Breast epithelium (tissue), 4 donors: ENCODE data around the gene PNPLA7. TPM values are rescaled to one million over a fixed set of nuclear protein-coding genes. Genes with fewer than 3 reads are reported as not detected.

Experiments used
- DNase-seq, 2 donors: peaks; one replicate each; pipeline ENCODE4 v3.0.0-alpha.2; 2019; ENCODE audit warnings: low spot score in 2 of 2
- H3K27ac ChIP-seq, 2 donors: fragments of 200-600 bp; sonication (generic) in 1 of 2; one replicate each; pipeline ENCODE4 v1.5.1; 2016 to 2019; ENCODE audit warnings: mild to moderate bottlenecking in 1 of 2
- H3K27me3 ChIP-seq, 2 donors: fragments of 200-600 bp; sonication (generic) in 1 of 2; one replicate each; pipeline versions ENCODE4 v1.5.1 to v1.6.0; 2017 to 2019; ENCODE audit warnings: control low read depth in 1 of 2, mild to moderate bottlenecking in 1 of 2
- H3K36me3 ChIP-seq: fragments of 200-600 bp; one replicate; pipeline ENCODE4 v1.5.1; 2019
- H3K4me1 ChIP-seq, 2 donors: fragments of 200-600 bp; sonication (generic); one replicate each; pipeline ENCODE4 v1.5.1; 2016 to 2019; ENCODE audit warnings: control low read depth in 1 of 2
- H3K4me3 ChIP-seq, 3 donors: fragments of 200-600 bp; sonication (generic); 1 replicate in 2 of 3; 2 replicates in 1 of 3; pipeline ENCODE4 v1.5.1; 2016 to 2019; ENCODE audit warnings: mild to moderate bottlenecking in 3 of 3, moderate library complexity in 2 of 3
- H3K9me3 ChIP-seq, 2 donors: fragments of 200-600 bp; sonication (generic) in 1 of 2; one replicate each; pipeline ENCODE4 v1.5.1; 2016 to 2019; ENCODE audit warnings: control low read depth in 1 of 2
- POLR2A ChIP-seq: fragments of 450-650 bp; IDR thresholded peaks from one replicate; pipeline ENCODE4 v1.6.1; 2016; ENCODE audit warnings: antibody characterized with exemption, mild to moderate bottlenecking, moderate library complexity
- POLR2AphosphoS5 ChIP-seq, 3 donors: sonication (generic); formaldehyde crosslinking; IDR thresholded peaks; one replicate each; pipeline ENCODE4 v1.6.1; 2017; ENCODE audit warnings: antibody characterized with exemption in 3 of 3
- intact Hi-C: fragments of 100-400 bp; cut with DNase I; formaldehyde crosslinking; loops from one replicate; pipeline ENCODE4 v1.15.1; 2023; ENCODE audit warnings: low total_unique reads
- total RNA-seq, 3 donors: library from RNA; depleted of rRNA; stranded (reverse); fragments of >200 nt; gene quantifications; one replicate each; pipeline ENCODE4 v1.1.0, GENCODE V29; 2016
- TF ChIP-seq, protein P1 (sequence below), 3 donors: fragments of 450-650 bp; IDR thresholded peaks; one replicate each; pipeline ENCODE4 v1.5.1; 2016 to 2017; ENCODE audit warnings: antibody characterized with exemption in 3 of 3, mild to moderate bottlenecking in 3 of 3, moderate library complexity in 3 of 3

Gene PNPLA7
- total RNA-seq, 3 donors from 2014 or later = 17.3 to 18.7 (median 17.7) TPM

- Histone ChIP-seq H3K27ac (peak overlapping the region; percentile 88 to 89), H3K27me3 (no peaks in the 10 kb centered on the region), H3K4me3 (peak overlapping the region; percentile 90 to 100 (median 92)), H3K36me3 (no peaks in the 10 kb centered on the region), H3K9me3 (no peaks in the 10 kb centered on the region), H3K4me1 (peaks cover 0 to 4% of the 10 kb centered on the region in 2 donors)
- intact Hi-C loops = no loop called here
- DNase-seq = no peak
- no peak for TF ChIP-seq POLR2AphosphoS5 (IDR thresholded peaks at IDR 0.05)
- TF ChIP-seq, protein P1, sequence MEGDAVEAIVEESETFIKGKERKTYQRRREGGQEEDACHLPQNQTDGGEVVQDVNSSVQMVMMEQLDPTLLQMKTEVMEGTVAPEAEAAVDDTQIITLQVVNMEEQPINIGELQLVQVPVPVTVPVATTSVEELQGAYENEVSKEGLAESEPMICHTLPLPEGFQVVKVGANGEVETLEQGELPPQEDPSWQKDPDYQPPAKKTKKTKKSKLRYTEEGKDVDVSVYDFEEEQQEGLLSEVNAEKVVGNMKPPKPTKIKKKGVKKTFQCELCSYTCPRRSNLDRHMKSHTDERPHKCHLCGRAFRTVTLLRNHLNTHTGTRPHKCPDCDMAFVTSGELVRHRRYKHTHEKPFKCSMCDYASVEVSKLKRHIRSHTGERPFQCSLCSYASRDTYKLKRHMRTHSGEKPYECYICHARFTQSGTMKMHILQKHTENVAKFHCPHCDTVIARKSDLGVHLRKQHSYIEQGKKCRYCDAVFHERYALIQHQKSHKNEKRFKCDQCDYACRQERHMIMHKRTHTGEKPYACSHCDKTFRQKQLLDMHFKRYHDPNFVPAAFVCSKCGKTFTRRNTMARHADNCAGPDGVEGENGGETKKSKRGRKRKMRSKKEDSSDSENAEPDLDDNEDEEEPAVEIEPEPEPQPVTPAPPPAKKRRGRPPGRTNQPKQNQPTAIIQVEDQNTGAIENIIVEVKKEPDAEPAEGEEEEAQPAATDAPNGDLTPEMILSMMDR (IDR thresholded peaks at IDR 0.05) = no peak
- no peak for TF ChIP-seq POLR2A
Observed at GRCh38 chr9:137421838-137422603, 128.2 kb downstream of the PNPLA7 start.

DNA sequence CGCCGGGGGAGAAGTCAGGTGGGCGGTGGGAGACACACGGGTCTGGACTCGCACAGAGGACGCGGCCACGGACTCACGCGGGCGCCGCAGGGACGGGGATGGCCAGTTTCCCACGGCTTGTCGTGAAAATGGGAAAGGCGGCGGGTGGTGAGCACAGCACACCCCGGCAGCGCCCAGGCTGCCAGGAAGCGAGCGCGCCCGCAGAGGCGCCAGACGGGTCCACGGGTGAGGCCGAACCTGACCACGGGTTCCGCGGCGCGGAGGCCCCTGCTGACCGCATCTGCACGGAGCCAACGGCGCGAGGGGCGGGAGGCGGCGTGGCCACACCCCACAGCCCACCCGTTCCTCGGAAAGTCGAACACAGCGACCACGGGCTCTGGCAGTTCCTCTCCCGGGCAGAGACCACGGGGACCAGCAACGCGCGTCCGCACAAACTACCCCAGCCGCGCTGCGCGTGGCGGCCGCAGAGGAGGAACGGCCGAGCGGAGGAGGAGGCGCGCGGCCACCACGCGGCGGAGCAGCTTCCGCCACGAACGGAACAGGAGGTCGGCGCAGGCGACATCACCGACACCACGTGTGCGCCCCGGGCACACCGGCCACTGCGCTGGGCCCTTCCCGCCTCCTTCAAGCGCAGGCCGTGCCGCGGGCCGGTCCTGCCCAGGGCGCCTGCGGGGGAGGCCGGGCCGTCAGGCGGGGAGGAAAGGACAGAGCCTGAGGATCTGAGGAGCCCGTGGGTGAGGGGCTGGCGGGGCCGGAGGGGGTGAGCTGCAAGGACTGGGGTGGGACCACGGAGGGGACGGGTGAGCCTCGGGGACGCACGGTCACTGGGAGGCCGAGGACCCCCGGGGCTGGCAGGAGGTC, 132.8 kb downstream of the PNPLA7 start:
- Histone ChIP-seq H3K4me3 (peak overlapping the region; percentile 28 to 58 (median 57)), H3K4me1 (peaks cover 0 to under 1% of the 10 kb centered on the region in 2 donors), H3K27ac (peak overlapping the region; percentile 19 to 73), H3K27me3 (no peaks in the 10 kb centered on the region), H3K36me3 (no peaks in the 10 kb centered on the region), H3K9me3 (no peaks in the 10 kb centered on the region)
- intact Hi-C loops = no loop called here
- peak in 1 of 3 donors; percentile 9 for TF ChIP-seq POLR2AphosphoS5 (IDR thresholded peaks at IDR 0.05)
- TF ChIP-seq, protein P1 (IDR thresholded peaks at IDR 0.05) = no peak
- no peak for DNase-seq

GRCh38 chr9:137416563-137417151, 133.5 kb downstream of the PNPLA7 start:
- Histone ChIP-seq H3K4me1 (peaks cover 3 to 7% of the 10 kb centered on the region in 2 donors), H3K9me3 (no peaks in the 10 kb centered on the region), H3K36me3 (no peaks in the 10 kb centered on the region), H3K4me3 (peak overlapping the region; percentile 28 to 58 (median 57)), H3K27me3 (no peaks in the 10 kb centered on the region), H3K27ac (peak overlapping the region; percentile 19 to 73)
- TF ChIP-seq, protein P1 (IDR thresholded peaks at IDR 0.05) = no peak
- no peak for TF ChIP-seq POLR2A
- TF ChIP-seq POLR2AphosphoS5 (IDR thresholded peaks at IDR 0.05) = no peak
- DNase-seq = no peak
- intact Hi-C loops = no loop called here

DNA sequence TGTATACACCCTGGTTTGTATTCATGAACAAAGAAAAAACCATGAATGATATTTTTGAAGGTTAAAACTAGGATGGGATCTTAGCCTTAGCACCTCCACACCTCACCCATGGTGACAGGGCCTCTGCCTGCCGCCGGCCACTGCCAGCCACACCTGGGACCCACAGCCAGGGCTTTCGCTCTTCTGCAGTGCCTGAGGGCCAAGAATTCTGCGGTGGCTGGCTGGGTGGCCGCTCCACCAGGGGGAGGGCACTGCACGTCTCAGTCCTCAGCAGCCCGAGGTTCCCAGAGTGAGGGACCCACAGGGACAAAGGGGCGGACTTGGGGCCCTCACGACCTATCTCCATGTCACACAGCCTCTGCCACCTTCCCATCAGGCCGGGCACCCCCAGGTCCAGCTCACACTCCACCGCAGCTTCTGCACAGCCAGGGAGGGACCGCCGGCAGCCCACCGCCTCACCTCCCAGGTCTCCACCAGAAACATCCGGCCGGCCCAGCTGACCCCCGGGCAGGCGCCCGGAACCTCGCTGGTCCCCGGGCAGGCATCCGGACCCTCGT, 134.1 kb downstream of the PNPLA7 start:
- Histone ChIP-seq H3K4me3 (no peak overlapping the region), H3K4me1 (peaks cover 3 to 8% of the 10 kb centered on the region in 2 donors), H3K27me3 (no peaks in the 10 kb centered on the region), H3K27ac (peak overlapping the region; percentile 12 to 73), H3K36me3 (no peaks in the 10 kb centered on the region), H3K9me3 (no peaks in the 10 kb centered on the region)
- intact Hi-C loops = no loop called here
- no peak for DNase-seq
- TF ChIP-seq, protein P1 (IDR thresholded peaks at IDR 0.05) = no peak
- TF ChIP-seq POLR2A (no peak), POLR2AphosphoS5 (IDR thresholded peaks at IDR 0.05) (no peak)
